HEK293 (cell line): ENCODE data around the gene ITGB2.

Experiments used
- KLF16 ChIP-seq: fragments of 450-650 bp; formaldehyde crosslinking; IDR thresholded peaks from 2 replicates; pipeline ENCODE4 v1.5.1; 2017; ENCODE audit warnings: missing biosample characterization, missing genetic modification characterization
- PRDM1 ChIP-seq: fragments of 450-650 bp; formaldehyde crosslinking; IDR thresholded peaks from 2 replicates; pipeline ENCODE4; 2016; ENCODE audit warnings: missing biosample characterization, missing genetic modification characterization
- REST ChIP-seq: fragments of 450-650 bp; formaldehyde crosslinking; IDR thresholded peaks from 2 replicates; pipeline ENCODE4 v1.5.1; 2016; ENCODE audit warnings: missing biosample characterization, missing genetic modification characterization
- TCF7L2 ChIP-seq: IDR thresholded peaks from 2 replicates; pipeline ENCODE4 v1.6.1; 2011; ENCODE audit warnings: low read depth, mild to moderate bottlenecking, inconsistent platforms, low read length, moderate library complexity, borderline replicate concordance
- TRIM28 ChIP-seq: IDR thresholded peaks from 2 replicates; pipeline ENCODE4 v1.6.1; 2011; ENCODE audit warnings: low read length, control low read depth, borderline replicate concordance
- TSHZ1 ChIP-seq: fragments of 450-650 bp; formaldehyde crosslinking; IDR thresholded peaks from 2 replicates; pipeline ENCODE4 v1.5.1; 2016; ENCODE audit warnings: missing biosample characterization, missing genetic modification characterization, borderline replicate concordance
- ZBTB49 ChIP-seq: fragments of 450-650 bp; formaldehyde crosslinking; IDR thresholded peaks from 2 replicates; pipeline ENCODE4 v1.5.1; 2016; ENCODE audit warnings: missing biosample characterization, missing genetic modification characterization, low read depth
- ZNF174 ChIP-seq: fragments of 450-650 bp; formaldehyde crosslinking; IDR thresholded peaks from 2 replicates; pipeline ENCODE4 v1.5.0; 2017; ENCODE audit warnings: missing biosample characterization, mild to moderate bottlenecking, missing genetic modification characterization
- ZNF560 ChIP-seq: fragments of 450-650 bp; formaldehyde crosslinking; IDR thresholded peaks from 2 replicates; pipeline ENCODE4 v1.5.1; 2017; ENCODE audit warnings: missing biosample characterization, missing genetic modification characterization, borderline replicate concordance
- TF ChIP-seq, protein P1 (sequence below): fragments of 450-650 bp; formaldehyde crosslinking; IDR thresholded peaks from 2 replicates; pipeline ENCODE4 v1.5.1; 2016; ENCODE audit warnings: missing biosample characterization, missing genetic modification characterization
- TF ChIP-seq, protein P2 (sequence below): fragments of 450-650 bp; formaldehyde crosslinking; IDR thresholded peaks from 2 replicates; pipeline ENCODE4 v1.5.1; 2016; ENCODE audit warnings: missing biosample characterization, missing genetic modification characterization

GRCh38 chr21:44881198-44881872 is 39.4 kb downstream of the ITGB2 start:
- TF ChIP-seq ZNF560 (tag by site-specific recombination) (no peak), ZNF174 (no peak), REST (no peak), TSHZ1 (tag by site-specific recombination) (no peak), KLF16 (tag by site-specific recombination) (no peak), PRDM1 (tag by site-specific recombination) (no peak), TCF7L2 (no peak), TRIM28 (no peak), ZBTB49 (tag by site-specific recombination) (no peak)
- TF ChIP-seq, protein P1, sequence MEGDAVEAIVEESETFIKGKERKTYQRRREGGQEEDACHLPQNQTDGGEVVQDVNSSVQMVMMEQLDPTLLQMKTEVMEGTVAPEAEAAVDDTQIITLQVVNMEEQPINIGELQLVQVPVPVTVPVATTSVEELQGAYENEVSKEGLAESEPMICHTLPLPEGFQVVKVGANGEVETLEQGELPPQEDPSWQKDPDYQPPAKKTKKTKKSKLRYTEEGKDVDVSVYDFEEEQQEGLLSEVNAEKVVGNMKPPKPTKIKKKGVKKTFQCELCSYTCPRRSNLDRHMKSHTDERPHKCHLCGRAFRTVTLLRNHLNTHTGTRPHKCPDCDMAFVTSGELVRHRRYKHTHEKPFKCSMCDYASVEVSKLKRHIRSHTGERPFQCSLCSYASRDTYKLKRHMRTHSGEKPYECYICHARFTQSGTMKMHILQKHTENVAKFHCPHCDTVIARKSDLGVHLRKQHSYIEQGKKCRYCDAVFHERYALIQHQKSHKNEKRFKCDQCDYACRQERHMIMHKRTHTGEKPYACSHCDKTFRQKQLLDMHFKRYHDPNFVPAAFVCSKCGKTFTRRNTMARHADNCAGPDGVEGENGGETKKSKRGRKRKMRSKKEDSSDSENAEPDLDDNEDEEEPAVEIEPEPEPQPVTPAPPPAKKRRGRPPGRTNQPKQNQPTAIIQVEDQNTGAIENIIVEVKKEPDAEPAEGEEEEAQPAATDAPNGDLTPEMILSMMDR (tag by site-specific recombination), result no peak
- TF ChIP-seq, protein P2, sequence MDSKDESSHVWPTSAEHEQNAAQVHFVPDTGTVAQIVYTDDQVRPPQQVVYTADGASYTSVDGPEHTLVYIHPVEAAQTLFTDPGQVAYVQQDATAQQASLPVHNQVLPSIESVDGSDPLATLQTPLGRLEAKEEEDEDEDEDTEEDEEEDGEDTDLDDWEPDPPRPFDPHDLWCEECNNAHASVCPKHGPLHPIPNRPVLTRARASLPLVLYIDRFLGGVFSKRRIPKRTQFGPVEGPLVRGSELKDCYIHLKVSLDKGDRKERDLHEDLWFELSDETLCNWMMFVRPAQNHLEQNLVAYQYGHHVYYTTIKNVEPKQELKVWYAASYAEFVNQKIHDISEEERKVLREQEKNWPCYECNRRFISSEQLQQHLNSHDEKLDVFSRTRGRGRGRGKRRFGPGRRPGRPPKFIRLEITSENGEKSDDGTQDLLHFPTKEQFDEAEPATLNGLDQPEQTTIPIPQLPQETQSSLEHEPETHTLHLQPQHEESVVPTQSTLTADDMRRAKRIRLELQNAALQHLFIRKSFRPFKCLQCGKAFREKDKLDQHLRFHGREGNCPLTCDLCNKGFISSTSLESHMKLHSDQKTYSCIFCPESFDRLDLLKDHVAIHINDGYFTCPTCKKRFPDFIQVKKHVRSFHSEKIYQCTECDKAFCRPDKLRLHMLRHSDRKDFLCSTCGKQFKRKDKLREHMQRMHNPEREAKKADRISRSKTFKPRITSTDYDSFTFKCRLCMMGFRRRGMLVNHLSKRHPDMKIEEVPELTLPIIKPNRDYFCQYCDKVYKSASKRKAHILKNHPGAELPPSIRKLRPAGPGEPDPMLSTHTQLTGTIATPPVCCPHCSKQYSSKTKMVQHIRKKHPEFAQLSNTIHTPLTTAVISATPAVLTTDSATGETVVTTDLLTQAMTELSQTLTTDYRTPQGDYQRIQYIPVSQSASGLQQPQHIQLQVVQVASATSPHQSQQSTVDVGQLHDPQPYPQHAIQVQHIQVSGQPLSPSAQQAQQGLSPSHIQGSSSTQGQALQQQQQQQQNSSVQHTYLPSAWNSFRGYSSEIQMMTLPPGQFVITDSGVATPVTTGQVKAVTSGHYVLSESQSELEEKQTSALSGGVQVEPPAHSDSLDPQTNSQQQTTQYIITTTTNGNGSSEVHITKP (tag by site-specific recombination), result no peak
